Ureter (tissue), 1 donor: ENCODE data around the gene LYVE1. TPM values are rescaled to one million over a fixed set of nuclear protein-coding genes. Genes with fewer than 3 reads are reported as not detected.

Source experiments
- DNase-seq: peaks from one replicate; pipeline ENCODE4 v3.0.0-alpha.2; 2020; ENCODE audit warnings: low spot score
- total RNA-seq: library from RNA; stranded (reverse); gene quantifications from one replicate; pipeline ENCODE4 v1.2.4, GENCODE V29; 2023
- donor health status: DM: yes; HTN: yes; CAD: no.

LYVE1 gene
- total RNA-seq, 1 donor from 2014 or later: 30.8 TPM

GRCh38 chr11:10522921-10523320 lies 45.5 kb downstream of the LYVE1 start:
- no peak for DNase-seq

GRCh38 chr11:10522276-10522675 lies 46.2 kb downstream of the LYVE1 start:
- no peak for DNase-seq

- DNase-seq: no peak
Measured at GRCh38 chr11:10520562-10520961, 47.9 kb downstream of the LYVE1 start.

- no peak for DNase-seq
Measured at GRCh38 chr11:10519630-10520029, 48.8 kb downstream of the LYVE1 start.

GRCh38 chr11:10518891-10519290 lies 49.6 kb downstream of the LYVE1 start:
- no peak for DNase-seq

GRCh38 chr11:10518123-10518522 lies 50.3 kb downstream of the LYVE1 start:
- DNase-seq: no peak

GRCh38 chr11:10515418-10515817 lies 53.0 kb downstream of the LYVE1 start:
- no peak for DNase-seq

DNA sequence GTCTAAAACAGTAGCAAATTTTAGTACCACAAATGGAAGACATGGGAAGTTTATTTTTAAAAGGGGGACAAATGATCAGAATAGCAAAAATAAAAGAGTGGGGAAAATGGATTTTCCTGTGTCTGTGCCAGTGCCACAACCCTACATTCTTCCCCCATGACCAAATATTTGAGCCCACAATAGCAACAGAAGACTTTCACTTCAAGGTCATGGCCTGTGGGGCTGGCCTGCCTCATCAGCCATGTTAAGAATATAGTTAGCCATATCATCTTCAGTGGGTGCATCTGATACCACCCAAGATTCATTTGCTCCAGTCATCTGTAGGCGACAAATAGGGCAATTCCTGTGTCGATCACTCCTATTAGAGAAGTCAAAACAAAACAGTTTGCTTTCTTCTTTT lies 53.8 kb downstream of the LYVE1 start:
- DNase-seq: no peak

DNA sequence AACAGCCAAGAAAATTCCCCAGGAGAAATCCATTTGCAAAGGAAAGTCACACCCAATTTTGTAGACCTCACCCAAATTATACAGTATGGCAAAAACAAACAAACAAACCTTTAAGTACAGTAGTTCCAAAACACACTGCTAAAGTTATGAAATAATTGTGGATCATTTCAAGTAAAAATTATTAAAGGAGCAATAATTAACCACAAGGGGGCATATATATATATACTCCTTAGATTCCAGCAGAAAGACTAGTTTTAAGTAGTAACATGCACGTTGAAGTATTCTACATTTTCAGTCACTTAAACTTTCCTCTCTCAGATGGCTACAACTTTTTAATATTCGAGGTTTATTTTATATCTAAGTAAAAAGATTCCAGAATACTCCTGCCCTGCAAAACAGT lies 54.3 kb downstream of the LYVE1 start:
- no peak for DNase-seq

DNA sequence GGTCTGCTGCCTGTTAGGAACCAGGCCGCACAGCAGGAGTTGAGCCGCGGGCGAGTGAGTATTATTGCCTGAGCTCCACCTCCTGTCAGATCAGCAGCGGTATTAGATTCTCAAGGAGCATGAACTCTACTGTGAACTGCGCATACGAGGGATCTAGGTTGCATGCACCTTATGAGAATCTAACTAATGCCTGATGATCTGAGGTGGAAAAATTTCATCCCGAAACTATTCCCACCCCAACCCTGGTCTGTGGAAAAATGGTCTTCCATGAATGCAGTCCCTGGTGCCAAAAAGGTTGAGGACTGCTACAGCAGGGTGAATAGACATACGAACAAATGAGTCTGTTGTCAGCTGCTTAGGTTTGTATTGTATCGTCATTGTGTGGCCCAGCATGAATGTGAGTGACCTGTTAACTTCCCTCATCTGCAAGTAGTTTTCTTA lies 57.3 kb downstream of the LYVE1 start:
- no peak for DNase-seq

Other genes starting within 250 kb of the LYVE1 start
- gene AMPD3, start 113.4 kb downstream of the LYVE1 start, total RNA-seq: 24.7 TPM
- 44.6 TPM for gene RNF141, start 27.5 kb downstream of the LYVE1 start, total RNA-seq
- gene IRAG1, start 125.1 kb upstream of the LYVE1 start, total RNA-seq: 75.5 TPM
- gene CTR9, start 182.6 kb upstream of the LYVE1 start, total RNA-seq: 42.5 TPM
- gene EIF4G2, start 240.3 kb upstream of the LYVE1 start, total RNA-seq: 1,147 TPM